ENCODE data around the gene VWA5B2. TPM values are rescaled to one million over a fixed set of nuclear protein-coding genes. Genes with fewer than 3 reads are reported as not detected.
A peak's percentile ranks its signal among the peaks of the same experiment; 100 is the strongest.

Gene VWA5B2
- total and polyA plus RNA-seq, 4 donors, result 0.12 to 1.7 (median 0.86) TPM

GRCh38 chr3:184258926-184259325 lies 29.5 kb downstream of the VWA5B2 start:
- Histone ChIP-seq H3K9me3 (ENCODE audit: control insufficient read depth in 4 of 4, insufficient read depth in 3 of 4, low read length in 3 of 4) (no peaks in the 10 kb centered on the region), H3K27me3 (ENCODE audit: control insufficient read depth in 3 of 3, insufficient read depth in 3 of 3, low read length in 2 of 3) (peaks cover 0 to 39% (median 24%) of the 10 kb centered on the region in 3 donors), H3K36me3 (ENCODE audit: control insufficient read depth in 4 of 4, insufficient read depth in 4 of 4, low read length in 4 of 4) (peaks cover 0 to 4% (median 0%) of the 10 kb centered on the region in 4 donors), H3K4me1 (ENCODE audit: control insufficient read depth in 5 of 5, insufficient read depth in 5 of 5, low read length in 5 of 5) (peaks cover 0 to 28% (median 5%) of the 10 kb centered on the region in 5 donors), H3K4me3 (no peak overlapping the region), H3K9ac (ENCODE audit: insufficient read depth in 1 of 2, low read length in 2 of 2) (no peak overlapping the region), H3K27ac (ENCODE audit: low read depth in 1 of 2, low read length in 1 of 2) (no peak overlapping the region)
- ATAC-seq (ENCODE audit: insufficient read depth, low FRiP score) (no peak), DNase-seq (no peak)
- no peak for TF ChIP-seq CTCF (IDR thresholded peaks at IDR 0.05; ENCODE audit: control extremely low read depth, extremely low read depth)
- 88 to 94% methylated on average over 5 of the region's 5 CpGs for WGBS, 2 donors

DNA sequence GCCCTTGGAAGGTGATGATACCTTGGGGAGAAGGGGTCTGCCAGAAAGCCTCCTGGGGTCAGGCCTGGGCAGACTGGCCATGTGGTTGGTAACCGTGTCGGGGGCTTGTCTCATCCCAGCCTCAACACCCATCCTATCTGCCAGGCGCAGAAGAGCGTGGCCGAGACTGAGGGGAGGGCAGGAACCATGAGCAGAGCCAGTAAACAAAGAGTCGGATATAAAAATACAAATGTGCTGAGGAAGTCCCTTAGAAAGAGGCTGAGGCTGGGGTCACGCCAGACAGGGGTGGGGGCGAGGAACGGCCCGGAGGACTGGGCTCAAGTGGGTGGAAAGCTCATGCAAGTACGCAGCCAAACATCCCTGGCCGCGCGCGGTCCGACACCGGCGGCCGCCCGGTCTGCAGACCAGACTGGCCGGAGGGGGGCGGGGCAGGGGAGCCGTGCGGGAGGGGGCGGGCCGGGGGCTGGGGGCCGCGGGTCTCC lies 30.1 kb downstream of the VWA5B2 start:
- TF ChIP-seq CTCF (IDR thresholded peaks at IDR 0.05; ENCODE audit: control extremely low read depth, extremely low read depth), result no peak

GRCh38 chr3:184259878-184260723 lies 30.7 kb downstream of the VWA5B2 start:
- Histone ChIP-seq H3K27ac (ENCODE audit: low read depth in 1 of 2, low read length in 1 of 2) (no peak overlapping the region), H3K27me3 (ENCODE audit: control insufficient read depth in 3 of 3, insufficient read depth in 3 of 3, low read length in 2 of 3) (peaks cover 0 to 43% (median 30%) of the 10 kb centered on the region in 3 donors), H3K36me3 (ENCODE audit: control insufficient read depth in 4 of 4, insufficient read depth in 4 of 4, low read length in 4 of 4) (peaks cover 0 to 4% (median 0%) of the 10 kb centered on the region in 4 donors), H3K4me1 (ENCODE audit: control insufficient read depth in 5 of 5, insufficient read depth in 5 of 5, low read length in 5 of 5) (peaks cover 0 to 28% (median 5%) of the 10 kb centered on the region in 5 donors), H3K9me3 (ENCODE audit: control insufficient read depth in 4 of 4, insufficient read depth in 3 of 4, low read length in 3 of 4) (no peaks in the 10 kb centered on the region), H3K4me3 (no peak overlapping the region), H3K9ac (ENCODE audit: insufficient read depth in 1 of 2, low read length in 2 of 2) (no peak overlapping the region)
- DNase-seq (peak; percentile 21 to 59 (median 34)), ATAC-seq (ENCODE audit: insufficient read depth, low FRiP score) (peak; percentile 75)
- WGBS, 2 donors, result 1 to 3% methylated on average over 59 to 91 of the region's 91 CpGs
- TF ChIP-seq CTCF (IDR thresholded peaks at IDR 0.05; ENCODE audit: control extremely low read depth, extremely low read depth), result no peak

More for the DNA sequence above, 30.1 kb downstream of the VWA5B2 start:
- 19 to 26% methylated on average over 17 to 28 of the region's 28 CpGs for WGBS, 2 donors
- H3K27me3 ChIP-seq (ENCODE audit: control insufficient read depth in 3 of 3, insufficient read depth in 3 of 3, low read length in 2 of 3), result peaks cover 0 to 39% (median 25%) of the 10 kb centered on the region in 3 donors
- DNase-seq (no peak), ATAC-seq (ENCODE audit: insufficient read depth, low FRiP score) (no peak)
- no peak overlapping the region for H3K9ac ChIP-seq (ENCODE audit: insufficient read depth in 1 of 2, low read length in 2 of 2)
- H3K4me1 ChIP-seq (ENCODE audit: control insufficient read depth in 5 of 5, insufficient read depth in 5 of 5, low read length in 5 of 5), result peaks cover 0 to 28% (median 5%) of the 10 kb centered on the region in 5 donors
- peaks cover 0 to 4% (median 0%) of the 10 kb centered on the region in 4 donors for H3K36me3 ChIP-seq (ENCODE audit: control insufficient read depth in 4 of 4, insufficient read depth in 4 of 4, low read length in 4 of 4)
- H3K4me3 ChIP-seq, result no peak overlapping the region
- no peaks in the 10 kb centered on the region for H3K9me3 ChIP-seq (ENCODE audit: control insufficient read depth in 4 of 4, insufficient read depth in 3 of 4, low read length in 3 of 4)
- H3K27ac ChIP-seq (ENCODE audit: low read depth in 1 of 2, low read length in 1 of 2), result no peak overlapping the region

Data from lung (tissue), 12 donors.